IMR-90 (cell line): ENCODE measurements around the gene MYH9. TPM values are rescaled to one million over a fixed set of nuclear protein-coding genes. Genes with fewer than 3 reads are reported as not detected.

Source experiments
- ATAC-seq: fragments of 200-7000 bp; cut with Tn5 transposase; 2 replicates; pipeline ENCODE4 v1.9.1; 2020; ENCODE audit warnings: low read depth, mild to moderate bottlenecking, moderate library complexity
- BruUV-seq: library from RNA; stranded (reverse); fragments of 400-500 nt; replicated peaks from 2 replicates; lab custom pipeline; 2021; lab: Mats Ljungman, UMichigan
- CTCF ChIA-PET: fragments of 300-600 bp; formaldehyde crosslinking; extraction: SDS; loops from one replicate; lab custom pipeline; 2021; ENCODE audit warnings: antibody characterized with exemption; lab: Yijun Ruan, JAX
- POLR2A ChIA-PET: fragments of 300-600 bp; sonication (Branson Sonifier 250); formaldehyde crosslinking; loops from one replicate; lab custom pipeline; 2022; ENCODE audit warnings: antibody characterized with exemption; ENCODE audit not compliant: unreplicated experiment; lab: Charles Lee
- DNase-seq: peaks from one replicate; pipeline ENCODE4 v3.0.0; 2013
- H2AFZ ChIP-seq: replicated peaks from 2 replicates; pipeline ENCODE3; 2013; ENCODE audit warnings: low read length, mild to moderate bottlenecking; ENCODE audit not compliant: poor library complexity
- H2AK5ac ChIP-seq: 2 replicates; pipeline ENCODE4 v1.6.1; 2013; ENCODE audit warnings: low read depth, low read length, inconsistent platforms
- H2AK9ac ChIP-seq: replicated peaks from 2 replicates; pipeline ENCODE3; 2013; ENCODE audit warnings: mild to moderate bottlenecking, low read depth, low read length, moderate library complexity; ENCODE audit not compliant: poor library complexity
- H2BK120ac ChIP-seq: 2 replicates; pipeline ENCODE4 v1.6.1; 2013; ENCODE audit warnings: low read depth, low read length, inconsistent platforms
- H2BK15ac ChIP-seq: 3 replicates; pipeline ENCODE4 v1.6.1; 2013; ENCODE audit warnings: low read depth, low read length, inconsistent platforms
- H2BK20ac ChIP-seq: 2 replicates; pipeline ENCODE4 v1.6.1; 2013; ENCODE audit warnings: low read depth, mild to moderate bottlenecking, inconsistent platforms, low read length, moderate library complexity
- H2BK5ac ChIP-seq: 2 replicates; pipeline ENCODE4 v1.6.1; 2013; ENCODE audit warnings: mild to moderate bottlenecking, low read depth, low read length, inconsistent platforms; ENCODE audit not compliant: poor library complexity, severe bottlenecking
- H3K14ac ChIP-seq: replicated peaks from 2 replicates; pipeline ENCODE4 v1.6.1; 2013; ENCODE audit warnings: low read depth, low read length, inconsistent platforms
- H3K18ac ChIP-seq: 2 replicates; pipeline ENCODE4 v1.6.1; 2013; ENCODE audit warnings: low read depth, low read length, control low read depth
- H3K23ac ChIP-seq: 2 replicates; pipeline ENCODE4 v1.6.1; 2013; ENCODE audit warnings: low read depth, low read length, inconsistent platforms
- H3K27ac ChIP-seq: 2 replicates; pipeline ENCODE4 v1.5.1; 2013; ENCODE audit warnings: mild to moderate bottlenecking, control low read depth, low read length; ENCODE audit not compliant: insufficient read depth
- H3K27me3 ChIP-seq: 2 replicates; pipeline ENCODE4 v1.6.1; 2013; ENCODE audit warnings: low read length; ENCODE audit not compliant: control insufficient read depth, insufficient read depth
- H3K36me3 ChIP-seq: 2 replicates; pipeline ENCODE4 v1.6.1; 2013; ENCODE audit warnings: low read length, mixed read lengths; ENCODE audit not compliant: control insufficient read depth, insufficient read depth
- H3K4ac ChIP-seq: 2 replicates; pipeline ENCODE4 v1.6.1; 2013; ENCODE audit warnings: low read depth, low read length, inconsistent platforms
- H3K4me1 ChIP-seq: 2 replicates; pipeline ENCODE4 v1.6.1; 2013; ENCODE audit warnings: low read length, mixed read lengths; ENCODE audit not compliant: control insufficient read depth, insufficient read depth
- H3K4me2 ChIP-seq: 2 replicates; pipeline ENCODE4 v1.6.1; 2013; ENCODE audit warnings: low read depth, mild to moderate bottlenecking, control low read depth, low read length, moderate library complexity
- H3K4me3 ChIP-seq: 2 replicates; pipeline ENCODE4 v1.5.1; 2013; ENCODE audit warnings: low read depth, mild to moderate bottlenecking, control low read depth, low read length, moderate library complexity; ENCODE audit not compliant: insufficient read depth
- H3K56ac ChIP-seq: 2 replicates; pipeline ENCODE4 v1.6.1; 2013; ENCODE audit warnings: low read length, inconsistent platforms; ENCODE audit not compliant: insufficient read depth; ENCODE audit errors: extremely low read depth
- H3K79me1 ChIP-seq, 2 experiments: 2 replicates each; pipeline ENCODE4 v1.6.1; 2013; ENCODE audit warnings: low read length in 2 of 2, inconsistent platforms in 1 of 2, low read depth in 1 of 2
- H3K9ac ChIP-seq: 2 replicates; pipeline ENCODE4 v1.6.1; 2013; ENCODE audit warnings: low read depth, low read length, control low read depth
- H3K9me1 ChIP-seq: 2 replicates; pipeline ENCODE4 v1.6.1; 2013; ENCODE audit warnings: low read length, inconsistent platforms; ENCODE audit not compliant: insufficient read depth
- H3K9me3 ChIP-seq: 2 replicates; pipeline ENCODE4 v1.6.1; 2013; ENCODE audit warnings: low read length; ENCODE audit not compliant: control insufficient read depth, insufficient read depth
- H4K20me1 ChIP-seq: 2 replicates; pipeline ENCODE4 v1.6.1; 2013; ENCODE audit warnings: low read length, inconsistent platforms; ENCODE audit not compliant: insufficient read depth
- H4K5ac ChIP-seq: 2 replicates; pipeline ENCODE4 v1.6.1; 2013; ENCODE audit warnings: mild to moderate bottlenecking, low read depth, low read length, control low read depth
- H4K8ac ChIP-seq, 2 experiments: 2 replicates each; pipeline ENCODE4 v1.6.1; 2013; ENCODE audit warnings: low read depth in 2 of 2, low read length in 2 of 2, control low read depth in 1 of 2, inconsistent platforms in 1 of 2
- H4K91ac ChIP-seq: 2 replicates; pipeline ENCODE4 v1.6.1; 2013; ENCODE audit warnings: low read depth, low read length, inconsistent platforms; ENCODE audit not compliant: insufficient read depth
- BHLHE40 ChIP-seq: fragments of 150-350 bp; IDR thresholded peaks from 2 replicates; pipeline ENCODE4 v1.6.1; 2016; ENCODE audit warnings: mild to moderate bottlenecking, low read depth, low read length
- CEBPB ChIP-seq: IDR thresholded peaks from 2 replicates; pipeline ENCODE4 v1.6.1; 2012; ENCODE audit warnings: low read depth, low read length, improper control_type of control experiment
- CHD1 ChIP-seq: IDR thresholded peaks from 2 replicates; pipeline ENCODE4 v1.6.1; 2012; ENCODE audit warnings: low read depth, low read length, improper control_type of control experiment
- CTCF ChIP-seq: conservative IDR thresholded peaks from 2 replicates; pipeline ENCODE4 v1.5.1; 2012; ENCODE audit warnings: mild to moderate bottlenecking, low read depth, low read length, improper control_type of control experiment
- ELK1 ChIP-seq: fragments of 150-350 bp; IDR thresholded peaks from 2 replicates; pipeline ENCODE4 v1.6.1; 2016; ENCODE audit warnings: low read depth, mild to moderate bottlenecking, low read length, moderate library complexity, borderline replicate concordance
- FOS ChIP-seq: fragments of 150-350 bp; IDR thresholded peaks from 2 replicates; pipeline ENCODE4 v1.6.1; 2016; ENCODE audit warnings: low read depth, low read length
- MAFK ChIP-seq: IDR thresholded peaks from 2 replicates; pipeline ENCODE4 v1.6.1; 2012; ENCODE audit warnings: low read depth, low read length, improper control_type of control experiment
- MAZ ChIP-seq: IDR thresholded peaks from 2 replicates; pipeline ENCODE4 v1.6.1; 2012; ENCODE audit warnings: low read depth, mild to moderate bottlenecking, low read length, improper control_type of control experiment, moderate library complexity, borderline replicate concordance
- MXI1 ChIP-seq: IDR thresholded peaks from 2 replicates; pipeline ENCODE4 v1.6.1; 2012; ENCODE audit warnings: low read depth, mild to moderate bottlenecking, low read length, moderate library complexity, borderline replicate concordance
- NFE2L2 ChIP-seq: fragments of 150-350 bp; IDR thresholded peaks from 2 replicates; pipeline ENCODE4 v1.6.1; 2016; ENCODE audit warnings: low read depth, mild to moderate bottlenecking, low read length
- POLR2A ChIP-seq: IDR thresholded peaks from 2 replicates; pipeline ENCODE4 v1.6.1; 2012; ENCODE audit warnings: mild to moderate bottlenecking, low read depth, low read length
- RAD21 ChIP-seq: IDR thresholded peaks from 2 replicates; pipeline ENCODE4 v1.6.1; 2012; ENCODE audit warnings: low read length, improper control_type of control experiment
- RCOR1 ChIP-seq: IDR thresholded peaks from 2 replicates; pipeline ENCODE4 v1.6.1; 2012; ENCODE audit warnings: mild to moderate bottlenecking, low read length, improper control_type of control experiment; ENCODE audit not compliant: insufficient replicate concordance
- RFX5 ChIP-seq: IDR thresholded peaks from 2 replicates; pipeline ENCODE4 v1.8.0; 2012; ENCODE audit warnings: low read depth, mild to moderate bottlenecking, low read length, moderate library complexity
- SMC3 ChIP-seq: fragments of 150-350 bp; IDR thresholded peaks from 2 replicates; pipeline ENCODE4 v1.6.1; 2016; ENCODE audit warnings: low read depth, mild to moderate bottlenecking, antibody characterized with exemption, low read length, moderate library complexity
- USF2 ChIP-seq: fragments of 150-350 bp; IDR thresholded peaks from 2 replicates; pipeline ENCODE4 v1.6.1; 2017; ENCODE audit warnings: mild to moderate bottlenecking, antibody characterized with exemption, low read length, low read depth
- WGBS, 2 experiments: methylation state at CpG; one replicate each; pipeline versions ENCODE4 v1.1.5 to v1.1.7; 2013; ENCODE audit warnings: missing lambda C conversion rate in 2 of 2; ENCODE audit not compliant: insufficient read length in 1 of 2; ENCODE audit errors: extremely low coverage in 2 of 2; 5-methylcytosine and 5-hydroxymethylcytosine counted together
- dilution Hi-C: fragments of 300-500 bp; cut with HindIII; formaldehyde crosslinking; loops from one replicate; pipeline ENCODE4 v1.14.3; 2018; ENCODE audit warnings: low sequenced_read_pairs; ENCODE audit not compliant: unreplicated experiment
- in situ Hi-C: fragments of 300-500 bp; cut with MboI; formaldehyde crosslinking; loops from 3 replicates; pipeline ENCODE4 v1.14.3; 2019; ENCODE audit warnings: low sequenced_read_pairs, inconsistent platforms, mixed read lengths
- intact Hi-C: fragments of 100-400 bp; cut with micrococcal nuclease; formaldehyde crosslinking; loops from 2 replicates; pipeline ENCODE4 v1.10.0; 2022
- polyA plus RNA-seq, 3 experiments: library from polyadenylated mRNA; depleted of rRNA; stranded (reverse); fragments of >200 nt; gene quantifications; 2 replicates each; pipeline ENCODE4 v1.2.3, GENCODE V29; 2012; ENCODE audit warnings: low replicate concordance in 1 of 3
- total RNA-seq: library from RNA; depleted of rRNA; stranded (reverse); fragments of >200 nt; gene quantifications from 2 replicates; pipeline ENCODE4 v1.2.3, GENCODE V29; 2012

Gene MYH9
- total and polyA plus RNA-seq, 2 of the 4 experiments (the other 2 are of a cell fraction), result 475 to 554 TPM

GRCh38 chr22:36306227-36306626, 81.5 kb downstream of the MYH9 start:
- no peak overlapping the region for H3K18ac ChIP-seq
- peaks cover 44 to 89% of the 10 kb centered on the region in 2 experiments for H3K79me1 ChIP-seq
- no peak overlapping the region for H3K9ac ChIP-seq
- no peak for DNase-seq
- no peak overlapping the region for H3K56ac ChIP-seq
- 0 out of 2 replicates have a peak overlapping the region, but pooled peaks have one; percentile 19 for H3K4ac ChIP-seq
- H3K4me1 ChIP-seq, result peaks cover 16% of the 10 kb centered on the region
- ChIA-PET CTCF (interaction anchor here (0.6 kb wide), 1 partner anchor 359 kb away, joined by 6 read pairs; no protein-coding TSS in a partner anchor), POLR2A (no interaction called here)
- H3K9me1 ChIP-seq, result peaks cover 16% of the 10 kb centered on the region
- 0 out of 2 replicates have a peak overlapping the region, but pooled peaks have one; percentile 25 for H2BK120ac ChIP-seq
- TF ChIP-seq POLR2A (no peak), SMC3 (no peak), MAFK (no peak), CTCF (no peak), ELK1 (no peak), FOS (no peak), RAD21 (no peak), NFE2L2 (no peak), MAZ (no peak), CHD1 (no peak), USF2 (no peak), RCOR1 (no peak), CEBPB (no peak), BHLHE40 (no peak), MXI1 (no peak), RFX5 (no peak)
- BruUV-seq, result no TSS peak
- H3K4me2 ChIP-seq, result no peak overlapping the region
- H3K14ac ChIP-seq, result no peak overlapping the region
- H2AK9ac ChIP-seq, result peak overlapping the region; percentile 77
- no CpG with 5 or more reads among the region's 18 CpGs for WGBS, 2 experiments
- H2AK5ac ChIP-seq, result no peak overlapping the region
- intact Hi-C loops (no loop called here), dilution Hi-C loops (no loop called here), in situ Hi-C loops (no loop called here)
- H4K20me1 ChIP-seq, result peaks cover 86% of the 10 kb centered on the region
- no peaks in the 10 kb centered on the region for H3K9me3 ChIP-seq
- peak overlapping the region in 1 of 2 experiments; percentile 29; a peak in 1 of 4 replicates for H4K8ac ChIP-seq
- no peak overlapping the region for H3K4me3 ChIP-seq
- peak overlapping the region; percentile 44 for H2BK5ac ChIP-seq
- H3K27me3 ChIP-seq, result no peaks in the 10 kb centered on the region
- no peak overlapping the region for H3K23ac ChIP-seq
- peaks cover 88% of the 10 kb centered on the region for H3K36me3 ChIP-seq
- no peak overlapping the region for H2BK15ac ChIP-seq
- H2AFZ ChIP-seq, result peak overlapping the region; percentile 18
- H2BK20ac ChIP-seq, result no peak overlapping the region
- ATAC-seq, result no peak
- no peak overlapping the region for H4K5ac ChIP-seq
- no peak overlapping the region; the same call in 1 of the 2 replicates for H4K91ac ChIP-seq
- H3K27ac ChIP-seq, result peak overlapping the region; percentile 26; the same call in 1 of the 2 replicates
